B cell (primary cell): ENCODE data around the gene NUP54. TPM values are rescaled to one million over a fixed set of nuclear protein-coding genes. Genes with fewer than 3 reads are reported as not detected.

Source experiments
- ATAC-seq: fragments of 200-7000 bp; cut with Tn5 transposase; one replicate; pipeline ENCODE4 v1.10.0; 2021; ENCODE audit warnings: low read depth, mild to moderate bottlenecking, moderate number of reproducible peaks, moderate library complexity
- CTCF ChIA-PET: fragments of 350-600 bp; sonication (Branson Sonifier 250); formaldehyde crosslinking; loops from one replicate; lab custom pipeline; 2021; ENCODE audit warnings: antibody characterized with exemption, inconsistent platforms; lab: Charles Lee
- POLR2A ChIA-PET: fragments of 350-600 bp; sonication (Branson Sonifier 250); formaldehyde crosslinking; loops from one replicate; lab custom pipeline; 2021; ENCODE audit warnings: antibody characterized with exemption; lab: Charles Lee
- DNase-seq: peaks from one replicate; pipeline ENCODE4 v3.0.0; 2013
- H2AFZ ChIP-seq: 2 replicates; pipeline ENCODE4 v1.6.1; 2012; ENCODE audit warnings: mild to moderate bottlenecking, low read depth, low read length; ENCODE audit not compliant: insufficient read depth, poor library complexity, severe bottlenecking
- H3K27ac ChIP-seq, 2 donors: 1 replicate in 1 of 2; 2 replicates in 1 of 2; pipeline ENCODE4 v1.5.1; 2012 to 2013; ENCODE audit warnings: low read length in 2 of 2, mild to moderate bottlenecking in 2 of 2, moderate library complexity in 1 of 2
- H3K27me3 ChIP-seq, 4 experiments: fragments of 200-600 bp in 1 of 4; sonication (generic) in 1 of 4; replicated peaks in 1 of 4; 1 replicate in 2 of 4; 2 replicates in 2 of 4; pipeline versions ENCODE4 v1.6.1 to v1.7.0; 2013 to 2016; ENCODE audit warnings: low read length in 3 of 4, mild to moderate bottlenecking in 2 of 4, mixed read lengths in 1 of 4, moderate library complexity in 1 of 4; ENCODE audit not compliant: insufficient read depth in 4 of 4, control insufficient read depth in 3 of 4; ENCODE audit errors: control extremely low read depth in 1 of 4
- H3K36me3 ChIP-seq, 2 experiments: replicated peaks in 1 of 2; 1 replicate in 1 of 2; 2 replicates in 1 of 2; pipeline versions ENCODE4 v1.6.1 to v1.7.1; 2013; ENCODE audit warnings: low read length in 1 of 2; ENCODE audit not compliant: insufficient read depth in 2 of 2, control insufficient read depth in 1 of 2; ENCODE audit errors: control extremely low read depth in 1 of 2, extremely low read depth in 1 of 2
- H3K4me1 ChIP-seq, 2 donors: fragments of 200-600 bp in 1 of 2; sonication (generic) in 1 of 2; 1 replicate in 1 of 2; 2 replicates in 1 of 2; pipeline versions ENCODE4 v1.5.1 to v1.6.1; 2013 to 2017; ENCODE audit warnings: low read length in 2 of 2; ENCODE audit not compliant: control insufficient read depth in 2 of 2, insufficient read depth in 2 of 2
- H3K4me2 ChIP-seq: replicated peaks from 2 replicates; pipeline ENCODE3; 2012; ENCODE audit warnings: mild to moderate bottlenecking, low read depth, low read length; ENCODE audit not compliant: poor library complexity, severe bottlenecking
- H3K4me3 ChIP-seq, 5 experiments: fragments of 200-600 bp in 1 of 5; sonication (generic) in 1 of 5; 1 replicate in 3 of 5; 2 replicates in 2 of 5; pipeline versions ENCODE4 v1.5.1 to v1.7.0; 2011 to 2016; ENCODE audit warnings: low read length in 4 of 5, mild to moderate bottlenecking in 4 of 5, low read depth in 2 of 5, control low read depth in 1 of 5, moderate library complexity in 1 of 5; ENCODE audit not compliant: insufficient read depth in 1 of 5; ENCODE audit errors: control extremely low read depth in 1 of 5, extremely low read depth in 1 of 5
- H3K79me2 ChIP-seq: fragments of 200-600 bp; sonication (generic); one replicate; pipeline ENCODE4 v1.6.0; 2016; ENCODE audit warnings: low read length; ENCODE audit not compliant: control insufficient read depth, insufficient read depth
- H3K9ac ChIP-seq: fragments of 200-600 bp; sonication (generic); 2 replicates; pipeline ENCODE4 v1.6.1; 2017; ENCODE audit warnings: mild to moderate bottlenecking, low read length, moderate library complexity
- H3K9me3 ChIP-seq, 3 donors: one replicate each; pipeline versions ENCODE4 v1.6.1 to v1.7.1; 2013; ENCODE audit warnings: low read length in 2 of 3; ENCODE audit not compliant: control insufficient read depth in 2 of 3, insufficient read depth in 1 of 3; ENCODE audit errors: control extremely low read depth in 1 of 3
- H4K20me1 ChIP-seq: 2 replicates; pipeline ENCODE4 v1.6.0; 2012; ENCODE audit warnings: mild to moderate bottlenecking, low read length; ENCODE audit not compliant: insufficient read depth, control insufficient read depth, poor library complexity, severe bottlenecking
- H3K27ac Mint-ChIP-seq: one replicate; pipeline ENCODE4 v1.8.0; 2021; ENCODE audit warnings: mixed read lengths
- H3K27me3 Mint-ChIP-seq: one replicate; pipeline ENCODE4 v1.8.0; 2021; ENCODE audit warnings: mixed read lengths
- H3K4me1 Mint-ChIP-seq: one replicate; pipeline ENCODE4 v1.8.0; 2021; ENCODE audit warnings: mixed read lengths
- H3K4me3 Mint-ChIP-seq: one replicate; pipeline ENCODE4 v1.8.0; 2021; ENCODE audit warnings: mixed read lengths
- H3K9me3 Mint-ChIP-seq: one replicate; pipeline ENCODE4 v1.8.0; 2022; ENCODE audit warnings: mixed read lengths; ENCODE audit not compliant: insufficient read depth
- EZH2 ChIP-seq: IDR thresholded peaks from 2 replicates; pipeline ENCODE4 v1.6.1; 2012; ENCODE audit warnings: borderline replicate concordance, low read depth, mild to moderate bottlenecking, moderate library complexity, low read length; ENCODE audit not compliant: insufficient read depth, poor library complexity, severe bottlenecking
- WGBS: methylation state at CpG from one replicate; pipeline ENCODE4 v1.1.5; 2013; ENCODE audit warnings: missing lambda C conversion rate; ENCODE audit not compliant: insufficient coverage; 5-methylcytosine and 5-hydroxymethylcytosine counted together
- intact Hi-C: fragments of 100-400 bp; cut with micrococcal nuclease; formaldehyde crosslinking; loops from one replicate; pipeline ENCODE4 v1.10.0; 2022
- polyA plus RNA-seq: library from polyadenylated mRNA; depleted of rRNA; stranded (reverse); fragments of >200 nt; gene quantifications from 2 replicates; pipeline ENCODE4 v1.2.3, GENCODE V29; 2012
- total RNA-seq, 2 donors: library from RNA; stranded (reverse); fragments of 120-200 nt in 1 of 2; gene quantifications; 1 replicate in 1 of 2; 2 replicates in 1 of 2; pipeline versions ENCODE4 v1.2.3 to v1.2.4, GENCODE V29; 2013 to 2022
- TF ChIP-seq, protein P1 (sequence below): fragments of 200-600 bp; IDR thresholded peaks from one replicate; pipeline ENCODE4 v1.8.0; 2022; ENCODE audit warnings: antibody characterized with exemption, mild to moderate bottlenecking

Gene NUP54
- total and polyA plus RNA-seq, 2 donors (not counting 1 experiment from before 2014, with no cell fraction given) = 17.4 to 71.4 TPM

DNA sequence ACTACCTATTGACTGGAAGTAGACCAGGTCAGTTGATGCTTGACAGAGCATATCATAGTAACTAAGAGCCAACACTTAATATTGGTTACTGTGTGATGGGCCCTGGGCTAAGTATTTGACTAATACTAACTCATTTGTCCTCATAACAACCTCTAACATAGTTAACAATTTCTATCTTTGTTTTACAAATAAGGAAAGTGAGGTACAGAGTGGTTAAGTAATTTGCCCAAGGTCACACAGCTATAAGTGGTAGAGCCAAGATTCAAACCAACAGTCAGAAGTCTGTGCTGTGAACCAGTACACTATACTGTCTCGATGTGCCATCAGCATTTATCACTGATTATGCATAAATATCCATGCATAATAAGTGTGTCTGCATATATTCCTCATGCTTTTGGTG, 27.1 kb upstream of the NUP54 start:
- ChIA-PET CTCF (no interaction called here), POLR2A (no interaction called here)
- Histone ChIP-seq H3K27me3 (no peaks in the 10 kb centered on the region), H3K4me1 (no peaks in the 10 kb centered on the region), H3K27ac (no peak overlapping the region), H3K4me3 (no peak overlapping the region), H4K20me1 (peaks cover 9% of the 10 kb centered on the region), H3K4me2 (no peak overlapping the region), H3K9me3 (no peaks in the 10 kb centered on the region), H2AFZ (no peak overlapping the region), H3K9ac (no peak overlapping the region), H3K79me2 (peaks cover 3% of the 10 kb centered on the region), H3K36me3 (peaks cover 0 to 44% of the 10 kb centered on the region in 2 experiments)
- Mint-ChIP-seq H3K4me1 (peaks cover 4% of the 10 kb centered on the region), H3K27ac (no peak overlapping the region), H3K4me3 (no peak overlapping the region), H3K9me3 (no peaks in the 10 kb centered on the region), H3K27me3 (no peaks in the 10 kb centered on the region)
- no peak for ATAC-seq
- no CpG with 5 or more reads among the region's 1 CpG for WGBS
- no peak for DNase-seq
- no peak for TF ChIP-seq EZH2
- TF ChIP-seq, protein P1, sequence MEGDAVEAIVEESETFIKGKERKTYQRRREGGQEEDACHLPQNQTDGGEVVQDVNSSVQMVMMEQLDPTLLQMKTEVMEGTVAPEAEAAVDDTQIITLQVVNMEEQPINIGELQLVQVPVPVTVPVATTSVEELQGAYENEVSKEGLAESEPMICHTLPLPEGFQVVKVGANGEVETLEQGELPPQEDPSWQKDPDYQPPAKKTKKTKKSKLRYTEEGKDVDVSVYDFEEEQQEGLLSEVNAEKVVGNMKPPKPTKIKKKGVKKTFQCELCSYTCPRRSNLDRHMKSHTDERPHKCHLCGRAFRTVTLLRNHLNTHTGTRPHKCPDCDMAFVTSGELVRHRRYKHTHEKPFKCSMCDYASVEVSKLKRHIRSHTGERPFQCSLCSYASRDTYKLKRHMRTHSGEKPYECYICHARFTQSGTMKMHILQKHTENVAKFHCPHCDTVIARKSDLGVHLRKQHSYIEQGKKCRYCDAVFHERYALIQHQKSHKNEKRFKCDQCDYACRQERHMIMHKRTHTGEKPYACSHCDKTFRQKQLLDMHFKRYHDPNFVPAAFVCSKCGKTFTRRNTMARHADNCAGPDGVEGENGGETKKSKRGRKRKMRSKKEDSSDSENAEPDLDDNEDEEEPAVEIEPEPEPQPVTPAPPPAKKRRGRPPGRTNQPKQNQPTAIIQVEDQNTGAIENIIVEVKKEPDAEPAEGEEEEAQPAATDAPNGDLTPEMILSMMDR = no peak
- intact Hi-C loops = no loop called here

DNA sequence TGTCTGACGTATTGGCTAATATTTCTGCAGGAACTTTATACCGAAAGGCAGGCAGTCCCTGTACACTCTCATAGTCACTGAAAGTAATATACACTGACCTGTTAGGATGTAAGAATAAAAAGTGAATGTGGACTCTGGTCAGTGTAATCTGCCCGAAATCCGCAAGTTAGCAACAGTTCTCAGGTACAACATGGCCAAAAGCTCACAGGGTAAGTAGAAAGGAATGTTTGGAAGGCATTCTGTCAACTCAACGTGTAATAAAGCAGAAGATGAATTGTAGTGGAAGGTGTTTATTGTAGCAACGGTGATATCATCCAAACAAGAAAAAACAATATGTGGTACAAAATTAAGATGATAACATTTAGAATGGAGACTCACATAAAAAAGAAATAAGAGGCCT, 26.0 kb upstream of the NUP54 start:
- H3K79me2 ChIP-seq = peaks cover 3% of the 10 kb centered on the region
- peaks cover 0 to 44% of the 10 kb centered on the region in 2 experiments for H3K36me3 ChIP-seq
- Mint-ChIP-seq H3K4me3 (no peak overlapping the region), H3K27ac (no peak overlapping the region), H3K27me3 (no peaks in the 10 kb centered on the region), H3K4me1 (peaks cover 4% of the 10 kb centered on the region), H3K9me3 (no peaks in the 10 kb centered on the region)
- no peak overlapping the region for H3K9ac ChIP-seq
- H3K4me2 ChIP-seq = no peak overlapping the region
- TF ChIP-seq, protein P1 = no peak
- no peak for TF ChIP-seq EZH2
- no peaks in the 10 kb centered on the region for H3K27me3 ChIP-seq
- 96% methylated on average over 4 of the region's 6 CpGs for WGBS
- H2AFZ ChIP-seq = no peak overlapping the region
- no peaks in the 10 kb centered on the region for H3K9me3 ChIP-seq
- H3K4me3 ChIP-seq = no peak overlapping the region
- ChIA-PET CTCF (no interaction called here), POLR2A (no interaction called here)
- H4K20me1 ChIP-seq = no peaks in the 10 kb centered on the region
- no peaks in the 10 kb centered on the region for H3K4me1 ChIP-seq
- no peak overlapping the region for H3K27ac ChIP-seq
- DNase-seq = no peak
- intact Hi-C loops = no loop called here
- no peak for ATAC-seq
